Measurements from ENCODE around the gene DVL1. TPM values are rescaled to one million over a fixed set of nuclear protein-coding genes. Genes with fewer than 3 reads are reported as not detected.

The DVL1 gene
- polyA plus RNA-seq, 1 donor from 2014 or later: 100 TPM

- H3K9me3 ChIP-seq (ENCODE audit: low read length): no peaks in the 10 kb centered on the region
- H3F3A ChIP-seq (ENCODE audit: insufficient read depth, low read length, poor library complexity, severe bottlenecking): no peaks in the 10 kb centered on the region
- H4K20me1 ChIP-seq (ENCODE audit: insufficient read depth): peaks cover 2% of the 10 kb centered on the region
- no peaks in the 10 kb centered on the region for H3K9me2 ChIP-seq (ENCODE audit: insufficient read depth, low read length)
- H3K27ac ChIP-seq (ENCODE audit: low read length): no peak overlapping the region
- no peak overlapping the region for H3K4me3 ChIP-seq (ENCODE audit: low read length)
- no peak for TF ChIP-seq TAF1 (IDR thresholded peaks at IDR 0.05; ENCODE audit: low read depth)
- no peak for TF ChIP-seq POLR2AphosphoS5 (IDR thresholded peaks at IDR 0.05)
- H3K36me3 ChIP-seq (ENCODE audit: insufficient read depth, low read length): no peaks in the 10 kb centered on the region
- no peak overlapping the region for H2AFZ ChIP-seq (ENCODE audit: low read depth, low read length)
- peaks cover 2% of the 10 kb centered on the region for H3K79me2 ChIP-seq (replicated peaks; ENCODE audit: insufficient read depth, low read length)
- no peak overlapping the region for H3K9ac ChIP-seq (ENCODE audit: low read length)
- H3K27me3 ChIP-seq (ENCODE audit: insufficient read depth, low read depth, low read length): no peaks in the 10 kb centered on the region
- H3K4me2 ChIP-seq (ENCODE audit: low read length): no peak overlapping the region
These were observed 50.1 kb downstream of the DVL1 start for GRCh38 chr1:1298861-1299685.

- Histone ChIP-seq H3K9me3 (ENCODE audit: low read length) (no peaks in the 10 kb centered on the region), H2AFZ (ENCODE audit: low read depth, low read length) (no peak overlapping the region), H3K79me2 (replicated peaks; ENCODE audit: insufficient read depth, low read length) (no peaks in the 10 kb centered on the region), H3K27me3 (ENCODE audit: insufficient read depth, low read depth, low read length) (no peaks in the 10 kb centered on the region), H3K9me2 (ENCODE audit: insufficient read depth, low read length) (no peaks in the 10 kb centered on the region), H3K4me2 (ENCODE audit: low read length) (no peak overlapping the region), H3K4me3 (ENCODE audit: low read length) (no peak overlapping the region), H3K9ac (ENCODE audit: low read length) (no peak overlapping the region), H3F3A (ENCODE audit: insufficient read depth, low read length, poor library complexity, severe bottlenecking) (no peaks in the 10 kb centered on the region), H3K27ac (ENCODE audit: low read length) (no peak overlapping the region), H3K36me3 (ENCODE audit: insufficient read depth, low read length) (no peaks in the 10 kb centered on the region), H4K20me1 (ENCODE audit: insufficient read depth) (no peaks in the 10 kb centered on the region)
- TF ChIP-seq POLR2AphosphoS5 (IDR thresholded peaks at IDR 0.05) (no peak), MXI1 (conservative IDR thresholded peaks at IDR 0.05; ENCODE audit: poor library complexity, severe bottlenecking) (no peak), EP300 (conservative IDR thresholded peaks at IDR 0.05; ENCODE audit: poor library complexity, severe bottlenecking) (no peak), RAD21 (conservative IDR thresholded peaks at IDR 0.05) (no peak), REST (IDR thresholded peaks at IDR 0.05; ENCODE audit: borderline replicate concordance) (no peak), EZH2 (IDR thresholded peaks at IDR 0.05; ENCODE audit: borderline replicate concordance, insufficient read depth, low read length, poor library complexity, severe bottlenecking) (no peak), TAF1 (IDR thresholded peaks at IDR 0.05; ENCODE audit: low read depth) (no peak), SMC3 (conservative IDR thresholded peaks at IDR 0.05; ENCODE audit: poor library complexity) (no peak)
- TF ChIP-seq, protein P1, sequence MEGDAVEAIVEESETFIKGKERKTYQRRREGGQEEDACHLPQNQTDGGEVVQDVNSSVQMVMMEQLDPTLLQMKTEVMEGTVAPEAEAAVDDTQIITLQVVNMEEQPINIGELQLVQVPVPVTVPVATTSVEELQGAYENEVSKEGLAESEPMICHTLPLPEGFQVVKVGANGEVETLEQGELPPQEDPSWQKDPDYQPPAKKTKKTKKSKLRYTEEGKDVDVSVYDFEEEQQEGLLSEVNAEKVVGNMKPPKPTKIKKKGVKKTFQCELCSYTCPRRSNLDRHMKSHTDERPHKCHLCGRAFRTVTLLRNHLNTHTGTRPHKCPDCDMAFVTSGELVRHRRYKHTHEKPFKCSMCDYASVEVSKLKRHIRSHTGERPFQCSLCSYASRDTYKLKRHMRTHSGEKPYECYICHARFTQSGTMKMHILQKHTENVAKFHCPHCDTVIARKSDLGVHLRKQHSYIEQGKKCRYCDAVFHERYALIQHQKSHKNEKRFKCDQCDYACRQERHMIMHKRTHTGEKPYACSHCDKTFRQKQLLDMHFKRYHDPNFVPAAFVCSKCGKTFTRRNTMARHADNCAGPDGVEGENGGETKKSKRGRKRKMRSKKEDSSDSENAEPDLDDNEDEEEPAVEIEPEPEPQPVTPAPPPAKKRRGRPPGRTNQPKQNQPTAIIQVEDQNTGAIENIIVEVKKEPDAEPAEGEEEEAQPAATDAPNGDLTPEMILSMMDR (IDR thresholded peaks at IDR 0.05; ENCODE audit: poor library complexity, severe bottlenecking): no peak
These were observed 51.3 kb downstream of the DVL1 start for GRCh38 chr1:1297802-1298424.
